Activated CD4-positive, alpha-beta T cell treated with anti-CD3 and anti-CD28 coated beads for 48 hours (primary cell): ENCODE data around the gene PSTPIP1.
"Not testable (repeated sequence)": the region's sequence is repeated elsewhere in the genome, so short reads cannot be mapped to it uniquely, and the experiment has no call there.

Experiments used
- DNase-seq: peaks from one replicate; pipeline ENCODE4 v3.0.0-alpha.2; 2020

Gene PSTPIP1

GRCh38 chr15:76994971-76995945 is at the start of gene PSTPIP1:
Gene PSTPIP1, plus strand, starts transcription at chr15:76995126. Its CDS starts 448 bp downstream, at chr15:76995574.
- DNase-seq = peak; percentile 79

GRCh38 chr15:76945494-76946093 is 49.3 kb upstream of the PSTPIP1 start:
- DNase-seq = no peak

GRCh38 chr15:76947454-76947853 is 47.5 kb upstream of the PSTPIP1 start:
- no peak for DNase-seq

DNA sequence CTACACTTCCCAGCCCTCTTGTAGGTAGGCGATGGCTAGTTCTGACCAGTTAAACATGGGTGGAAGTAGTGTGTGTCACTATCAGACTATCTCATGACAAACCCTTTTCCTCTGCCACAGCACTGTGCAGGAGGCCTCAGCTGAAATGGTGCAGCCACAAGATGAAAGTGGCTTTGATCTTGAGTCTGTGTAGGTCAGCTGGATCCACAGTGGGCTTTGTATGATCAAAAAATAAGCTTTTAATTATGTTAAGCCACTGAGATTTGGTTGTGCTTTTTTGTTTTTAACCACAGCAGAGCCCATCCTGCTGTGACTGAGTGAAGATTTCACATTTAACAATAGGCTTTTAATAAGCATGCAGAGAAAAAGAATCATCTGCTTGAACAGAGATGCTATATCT is 43.7 kb upstream of the PSTPIP1 start:
- DNase-seq = no peak

DNA sequence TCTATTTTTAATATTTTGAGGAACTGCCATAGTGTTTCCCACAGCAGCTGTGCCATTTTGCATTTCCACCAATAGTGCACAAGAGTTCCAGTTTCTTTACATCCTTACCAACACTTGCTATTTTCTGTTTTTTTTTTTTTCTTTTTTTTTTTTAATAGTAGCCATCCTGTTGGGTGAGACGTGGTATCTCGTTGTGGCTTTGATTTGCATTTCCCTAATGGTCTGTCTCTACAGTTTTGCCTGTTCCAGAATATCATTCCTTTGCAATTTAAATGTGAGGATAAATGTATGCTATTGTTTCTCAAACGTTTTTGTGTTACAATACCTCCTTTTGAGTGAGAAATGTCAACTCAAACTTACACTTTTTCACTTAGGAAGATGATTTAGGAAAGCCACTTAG is 41.0 kb upstream of the PSTPIP1 start:
- no peak for DNase-seq

- no peak for DNase-seq
These were observed 40.2 kb upstream of the PSTPIP1 start for GRCh38 chr15:76954744-76955143.

GRCh38 chr15:76961268-76962011 is 33.5 kb upstream of the PSTPIP1 start:
- DNase-seq = no peak

- no peak for DNase-seq
These were observed 32.5 kb upstream of the PSTPIP1 start for GRCh38 chr15:76962337-76963013.

- no peak for DNase-seq
These were observed 31.3 kb upstream of the PSTPIP1 start for GRCh38 chr15:76963596-76963995.

GRCh38 chr15:76964157-76964556 is 30.8 kb upstream of the PSTPIP1 start:
- no peak for DNase-seq

DNA sequence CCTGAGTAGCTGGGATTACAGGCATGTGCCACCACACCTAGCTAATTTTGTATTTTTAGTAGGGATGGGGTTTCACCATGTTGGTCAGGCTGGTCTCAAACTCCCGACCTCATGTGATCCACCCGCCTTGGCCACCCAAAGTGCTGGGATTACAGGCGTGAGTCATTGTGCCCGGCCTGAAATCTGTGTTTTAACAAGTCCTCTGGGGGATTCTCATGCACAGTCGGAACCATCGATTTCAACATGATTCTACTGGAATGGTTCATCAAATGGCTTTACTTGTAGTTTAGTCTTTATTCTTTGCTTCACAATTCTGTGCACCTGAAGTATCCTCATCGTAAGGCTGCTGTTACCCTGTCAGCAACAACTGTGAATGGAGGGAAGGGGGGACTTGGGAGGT is 28.9 kb upstream of the PSTPIP1 start:
- DNase-seq = not testable (repeated sequence)

DNA sequence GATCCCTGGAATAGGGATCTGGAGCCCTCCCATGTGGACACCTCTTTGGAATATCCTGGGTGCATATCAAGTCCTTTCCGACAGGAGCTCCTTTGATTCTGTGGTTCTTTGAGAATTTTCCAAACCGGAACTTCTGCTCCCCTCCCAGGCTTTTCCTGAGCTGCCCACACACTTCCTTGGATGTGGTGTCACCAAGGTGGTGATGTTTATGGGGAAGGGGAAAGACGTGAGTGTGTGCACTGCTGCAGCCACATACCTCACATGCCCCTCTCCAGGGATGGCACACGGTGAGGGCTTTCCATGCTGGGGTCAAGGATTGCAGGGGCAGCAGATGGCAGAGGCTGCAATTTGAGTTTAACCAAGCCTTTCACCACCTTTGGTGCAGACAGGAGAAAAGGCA is 27.9 kb upstream of the PSTPIP1 start:
- no peak for DNase-seq

- no peak for DNase-seq
These were observed 26.6 kb upstream of the PSTPIP1 start for GRCh38 chr15:76968306-76968705.

GRCh38 chr15:76972389-76973361 is 22.3 kb upstream of the PSTPIP1 start:
- DNase-seq = no peak

GRCh38 chr15:76973362-76973743 is 21.6 kb upstream of the PSTPIP1 start:
- peak; percentile 79 for DNase-seq

- DNase-seq = no peak
These were observed 21.0 kb upstream of the PSTPIP1 start for GRCh38 chr15:76973906-76974305.

GRCh38 chr15:76974456-76975036 is 20.4 kb upstream of the PSTPIP1 start:
- no peak for DNase-seq

DNA sequence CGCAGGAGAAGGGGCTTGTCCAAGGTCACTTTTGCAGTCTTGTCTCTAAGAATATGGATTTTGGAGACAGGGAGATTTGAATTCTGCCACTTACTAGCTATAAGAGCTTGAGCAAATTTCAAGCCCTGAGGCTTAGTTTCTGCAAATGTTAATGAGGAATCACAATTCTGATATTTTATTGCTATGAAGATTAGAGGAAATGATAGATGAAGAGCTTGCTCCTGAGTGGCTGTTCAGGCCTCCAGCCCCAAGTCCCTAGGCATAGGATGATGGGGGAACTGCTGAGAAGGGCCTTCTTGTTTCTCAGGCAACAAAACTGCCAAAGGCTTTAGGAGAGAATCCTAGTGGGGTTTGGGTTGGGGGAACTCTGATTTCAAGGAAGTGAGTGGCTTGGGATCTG is 18.8 kb upstream of the PSTPIP1 start:
- DNase-seq = no peak

- peak; percentile 33 for DNase-seq
These were observed 18.2 kb upstream of the PSTPIP1 start for GRCh38 chr15:76976572-76977270.

- no peak for DNase-seq
These were observed 16.2 kb upstream of the PSTPIP1 start for GRCh38 chr15:76978522-76979330.
